ENCODE data around the gene QDPR.

QDPR gene

DNA sequence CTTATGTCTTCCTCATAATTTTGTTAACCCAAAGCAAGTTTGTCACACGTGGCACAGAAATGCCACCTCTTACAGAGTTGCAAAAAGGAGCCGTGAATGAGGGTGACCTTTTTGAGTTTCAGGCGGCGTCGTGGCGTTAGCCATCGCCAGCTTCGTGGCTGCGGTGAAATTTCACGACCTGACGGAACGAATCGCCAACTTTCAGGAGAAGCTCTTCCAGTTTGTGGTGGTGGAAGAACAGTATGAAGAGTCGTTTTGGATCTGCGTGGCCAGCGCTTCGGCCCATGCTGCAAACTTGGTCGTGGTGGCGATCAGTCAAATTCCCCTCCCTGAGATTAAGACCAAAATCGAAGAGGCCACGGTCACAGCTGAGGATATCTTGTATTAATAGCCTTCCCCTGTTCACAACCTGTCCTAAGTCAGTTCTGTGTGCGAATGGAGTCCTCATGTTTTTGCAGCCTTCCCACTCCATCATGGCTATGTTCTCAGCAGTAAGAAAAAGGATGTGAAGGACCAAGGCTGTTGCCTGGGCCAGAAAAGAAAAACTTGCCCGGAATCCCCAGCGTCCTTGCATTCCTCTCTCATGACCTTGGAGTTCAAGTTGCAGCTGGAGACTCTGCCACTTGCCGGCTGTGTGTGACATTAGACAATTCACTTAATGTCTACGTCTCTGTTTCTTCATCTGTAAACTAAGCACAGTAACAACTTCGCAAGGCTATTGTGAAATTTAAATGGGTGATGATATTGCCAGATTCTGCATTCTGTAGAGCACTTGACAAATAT is 15.0 kb upstream of the QDPR start:
- DNase-seq = no peak

DNA sequence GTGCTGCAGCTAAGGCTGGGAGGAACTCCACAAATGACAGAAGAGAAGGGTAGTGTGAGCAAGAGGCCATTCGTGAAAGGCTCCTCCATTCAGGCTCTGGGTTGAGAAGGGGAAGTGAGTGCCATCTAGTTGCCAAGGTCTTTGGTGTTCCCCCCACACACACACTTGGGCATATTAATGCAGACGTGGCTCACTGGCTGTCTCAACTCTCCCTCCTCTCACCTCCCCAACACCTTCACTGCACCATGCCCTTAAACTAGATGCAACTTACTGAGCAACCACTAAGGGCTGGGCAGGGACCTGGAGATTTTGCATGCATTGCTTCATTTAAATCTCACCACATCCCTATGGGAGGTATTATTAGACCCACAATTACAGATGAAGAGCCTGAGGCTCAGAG is 11.8 kb upstream of the QDPR start:
- no peak for DNase-seq

DNA sequence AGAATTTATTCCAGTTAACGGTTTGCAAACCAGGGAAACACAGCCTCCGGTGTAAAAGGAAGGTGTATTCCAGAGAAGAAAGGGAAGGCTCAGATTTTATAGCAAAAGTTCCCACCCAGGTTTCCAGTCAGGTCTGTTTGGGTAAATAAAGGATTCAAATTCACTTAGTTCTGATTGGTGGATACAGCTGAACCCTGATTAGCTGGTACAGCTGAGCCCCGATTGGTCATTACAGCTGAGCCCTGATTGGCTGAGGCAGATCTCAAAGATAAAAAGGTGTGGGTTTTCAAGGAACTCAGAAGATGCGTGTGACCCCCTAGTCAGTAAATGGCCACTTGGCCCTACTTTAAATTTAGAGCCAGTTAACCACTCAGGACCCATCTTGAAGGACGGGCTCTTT is 9.7 kb upstream of the QDPR start:
- no peak for DNase-seq

DNA sequence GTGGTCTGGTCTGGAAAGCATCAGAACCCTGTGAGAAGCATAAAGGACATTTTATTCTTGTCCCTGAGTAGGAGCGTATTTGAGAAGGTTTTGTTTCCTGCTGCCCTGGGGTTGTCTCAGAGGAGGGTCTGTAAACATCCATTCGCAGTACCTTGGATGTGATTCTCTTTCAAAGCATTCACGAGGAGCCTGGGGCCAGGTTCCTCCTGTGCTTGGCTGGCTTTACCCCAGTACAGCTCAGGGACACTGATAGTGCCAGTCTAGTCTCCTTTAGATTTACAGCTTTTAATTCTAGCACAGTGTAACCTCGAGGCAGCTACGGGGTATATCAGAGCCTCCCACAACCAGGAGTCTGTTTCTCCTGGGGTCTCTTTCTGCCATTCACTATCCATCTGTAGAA is 5.8 kb upstream of the QDPR start:
- DNase-seq = no peak

DNA sequence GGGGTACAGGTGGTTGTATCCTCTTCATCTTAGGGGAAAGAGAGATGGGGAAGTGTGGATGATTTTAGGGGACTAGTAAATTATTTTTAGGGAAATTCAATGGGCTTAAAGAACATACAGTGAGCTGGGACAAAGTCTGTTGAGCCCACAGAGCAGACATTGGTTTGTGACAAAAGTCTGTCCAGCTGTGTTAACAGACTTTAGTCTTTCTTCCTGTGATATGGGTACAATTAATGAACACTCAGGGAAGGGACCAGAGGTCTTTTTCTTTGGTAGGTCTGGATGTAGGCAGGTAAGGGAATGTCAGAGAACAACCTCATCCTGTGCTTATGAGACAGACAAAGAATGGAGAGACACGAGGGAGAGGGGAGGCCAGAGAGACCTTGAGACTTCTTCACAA is 5.1 kb upstream of the QDPR start:
- DNase-seq = no peak

DNA sequence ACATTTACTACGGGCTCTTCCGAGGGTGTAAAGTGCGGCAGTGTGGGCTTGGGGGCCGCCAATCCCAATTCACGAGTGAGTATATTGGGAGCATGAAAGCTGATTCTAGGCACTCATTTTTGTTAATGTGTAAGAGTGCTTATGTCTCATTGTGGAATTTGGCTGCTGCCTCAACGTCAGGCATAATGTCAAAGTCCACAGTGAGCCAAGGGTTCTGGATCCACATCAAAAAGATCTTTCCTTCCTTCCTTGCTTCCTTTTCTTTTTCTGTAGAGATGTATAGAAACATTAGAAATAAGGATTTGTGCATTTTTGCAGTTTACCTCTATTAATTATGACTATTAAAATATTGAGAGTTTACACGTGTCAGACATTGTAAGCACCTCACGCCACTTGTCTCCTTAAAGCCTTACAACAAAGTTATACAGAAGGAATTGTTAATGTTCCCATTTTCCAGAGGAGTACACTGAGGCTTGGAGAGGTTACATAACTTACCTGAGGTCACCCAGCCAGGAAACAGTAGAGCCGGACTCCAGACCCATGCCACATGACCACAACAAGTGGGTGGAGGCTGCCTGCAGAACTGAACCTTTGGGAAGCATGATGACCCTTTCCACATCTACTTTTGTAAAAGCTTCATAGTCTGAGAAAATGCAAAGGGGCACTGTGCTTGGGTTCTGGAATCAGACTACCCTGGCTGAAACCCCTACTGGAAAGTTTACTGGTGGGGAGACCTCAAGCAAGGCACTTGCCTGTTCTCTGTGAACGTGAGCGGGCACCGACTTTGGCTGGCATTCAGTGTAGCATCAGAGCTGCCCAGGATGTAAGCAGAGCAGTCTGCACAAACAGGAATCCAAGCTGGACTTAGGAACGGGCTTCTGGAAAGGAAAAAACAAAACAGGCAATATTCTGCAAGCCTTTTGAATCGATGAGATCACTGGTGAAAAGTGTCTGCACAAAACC is 3.8 kb upstream of the QDPR start:
- DNase-seq = no peak

DNA sequence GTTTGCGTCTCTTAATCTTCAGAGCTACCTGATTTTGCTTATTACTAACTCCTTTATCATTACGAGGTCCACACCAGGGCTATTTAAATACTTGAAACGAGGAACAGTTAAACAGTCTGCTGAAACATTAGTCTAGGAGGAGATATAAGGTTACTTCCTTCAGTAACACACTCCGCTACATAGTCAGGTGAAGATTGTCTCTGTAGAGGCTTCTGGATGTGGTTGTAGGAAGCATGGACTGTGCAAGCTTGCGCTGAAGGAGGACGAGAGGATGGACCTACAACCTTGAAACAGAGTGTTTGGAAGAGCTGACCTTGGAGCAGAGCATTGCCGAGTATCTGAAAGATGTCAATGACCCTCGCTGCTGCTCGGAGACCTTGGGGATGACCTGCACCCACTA is 3.0 kb upstream of the QDPR start, which contains the start of gene CLRN2:
CLRN2 (plus strand) TSS at position 301 of the 400 bp plus-strand sequence. CDS start 102 bp downstream, outside the sequence.
- no peak for DNase-seq

DNA sequence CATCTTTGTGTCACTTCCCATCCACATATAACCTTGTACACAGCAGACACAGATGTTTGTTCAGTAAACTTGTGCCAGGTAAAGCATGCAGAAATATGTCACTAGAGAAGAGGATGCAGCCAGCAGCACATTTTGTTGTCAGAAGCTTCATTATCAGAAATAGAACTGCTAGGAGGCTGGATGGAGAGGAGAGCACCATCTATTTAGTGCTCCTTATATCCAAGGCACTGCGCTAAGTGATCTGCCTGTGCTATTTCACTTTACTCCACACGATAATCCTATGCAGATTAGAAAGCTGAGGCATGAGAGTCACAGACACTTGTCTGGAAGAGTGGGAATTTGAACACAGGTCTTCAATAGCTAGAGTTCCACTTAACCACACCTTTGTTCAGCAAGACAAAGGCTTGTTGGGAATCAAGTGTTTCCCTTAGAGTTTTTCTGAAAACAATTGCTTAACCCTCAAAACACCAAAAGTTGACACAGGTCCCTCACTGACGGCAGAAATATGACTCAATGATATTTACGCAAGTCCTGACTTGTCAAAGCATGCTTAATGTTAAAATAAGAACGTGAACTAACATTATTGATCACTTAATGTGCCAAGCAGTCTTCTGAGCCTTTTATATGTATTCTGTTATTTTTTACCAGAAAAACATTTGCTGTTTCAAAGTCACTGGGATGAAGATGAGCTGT is 1.2 kb upstream of the QDPR start:
- DNase-seq = no peak

DNA sequence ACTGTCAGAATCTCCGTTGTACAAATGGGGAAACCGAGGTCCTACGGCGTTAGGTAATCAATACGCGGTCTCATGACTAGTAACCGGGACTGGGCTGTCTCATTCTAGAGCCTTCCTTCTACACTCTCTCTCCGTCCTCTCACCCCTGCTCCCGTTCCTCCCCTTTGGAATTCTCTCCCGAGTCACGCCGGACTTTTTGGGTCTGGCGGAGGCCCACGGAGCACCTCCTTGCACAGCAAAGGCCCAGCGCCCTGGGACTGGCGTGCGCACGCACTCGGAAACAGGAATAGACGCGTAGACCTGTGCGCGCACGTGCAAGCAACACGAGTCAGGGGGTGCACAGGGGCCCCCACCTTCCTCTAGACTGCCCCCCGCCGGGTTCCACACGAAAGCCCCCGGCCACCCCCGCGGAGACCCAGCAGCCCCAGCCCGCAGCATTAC is 361 bp downstream of the QDPR start:
- DNase-seq = peak; percentile 64

DNA sequence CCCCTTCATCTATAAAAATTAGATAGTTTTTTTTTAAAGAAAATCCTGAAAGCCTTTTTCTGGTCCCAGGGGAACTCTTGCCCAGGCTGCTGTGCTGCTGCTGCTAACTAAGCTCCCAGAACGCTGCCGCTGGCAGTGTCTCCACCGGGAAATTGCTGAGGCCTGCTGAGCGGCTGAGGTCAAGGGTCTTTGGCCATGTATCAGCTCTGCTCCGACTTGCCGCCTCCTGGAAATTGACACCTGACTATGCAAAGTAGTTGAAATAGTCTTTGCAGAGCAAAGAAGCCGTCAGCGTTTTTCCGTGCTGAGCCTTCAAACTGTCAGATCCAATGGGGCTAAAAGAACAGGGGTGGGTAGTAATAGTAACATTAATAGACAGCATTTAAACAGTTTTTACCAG is 839 bp downstream of the QDPR start:
- peak; percentile 37 for DNase-seq

DNA sequence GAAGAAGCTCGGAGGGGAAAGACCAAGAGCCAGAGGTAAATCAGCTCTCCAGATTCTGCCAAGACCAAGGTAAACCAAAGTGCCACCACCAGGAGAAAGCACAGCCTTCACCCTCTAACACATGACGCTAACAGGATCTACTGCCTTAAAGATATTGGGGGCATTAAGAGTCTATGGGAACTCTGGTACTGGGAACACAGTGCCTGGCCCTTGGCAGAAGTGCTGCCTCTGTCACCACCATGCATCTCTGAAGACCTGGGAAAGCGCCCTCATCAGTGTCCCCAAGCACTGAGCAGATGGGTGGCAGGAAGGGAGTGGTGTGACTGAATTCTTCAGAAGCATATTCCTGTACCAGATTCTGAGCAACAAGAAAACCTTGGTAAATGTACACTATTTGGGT is 1.3 kb downstream of the QDPR start:
- DNase-seq = no peak

DNA sequence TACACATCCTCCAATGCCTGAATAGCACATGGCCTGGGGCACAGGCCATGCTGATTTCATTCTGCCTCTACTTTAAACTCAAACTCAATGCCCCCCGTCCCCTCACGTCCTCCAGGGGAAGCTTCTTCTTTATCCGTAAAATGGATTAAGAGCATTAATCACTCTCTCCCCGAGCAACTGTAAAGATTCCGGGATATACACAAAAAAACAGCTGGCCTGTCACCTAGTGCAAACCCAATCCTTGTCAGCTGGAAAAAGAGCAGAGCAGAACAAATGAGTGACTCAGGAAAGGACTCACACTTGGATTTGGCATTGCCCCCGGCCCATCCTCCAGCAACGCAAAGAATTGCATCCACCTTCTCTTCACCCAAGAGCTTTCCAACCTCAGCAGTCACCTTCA is 7.8 kb downstream of the QDPR start:
- no peak for DNase-seq

DNA sequence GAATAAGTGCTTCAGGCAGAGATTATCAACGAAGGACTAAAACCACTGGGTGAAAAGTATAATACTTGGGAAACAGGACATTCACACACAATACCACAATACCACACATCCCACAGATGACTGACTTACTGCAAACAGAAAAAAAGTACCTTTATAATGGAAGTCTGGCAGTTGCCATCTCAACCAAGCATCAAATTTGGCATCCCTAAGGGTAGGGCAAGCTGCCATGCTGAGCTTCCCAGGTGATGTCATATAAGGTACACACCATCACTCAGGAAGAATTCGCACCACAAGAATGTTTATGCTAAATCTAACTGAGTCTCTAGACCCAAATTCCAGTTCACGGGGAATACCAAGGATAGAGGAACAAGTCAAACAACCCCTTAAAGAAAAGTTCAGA is 9.1 kb downstream of the QDPR start:
- DNase-seq = no peak

DNA sequence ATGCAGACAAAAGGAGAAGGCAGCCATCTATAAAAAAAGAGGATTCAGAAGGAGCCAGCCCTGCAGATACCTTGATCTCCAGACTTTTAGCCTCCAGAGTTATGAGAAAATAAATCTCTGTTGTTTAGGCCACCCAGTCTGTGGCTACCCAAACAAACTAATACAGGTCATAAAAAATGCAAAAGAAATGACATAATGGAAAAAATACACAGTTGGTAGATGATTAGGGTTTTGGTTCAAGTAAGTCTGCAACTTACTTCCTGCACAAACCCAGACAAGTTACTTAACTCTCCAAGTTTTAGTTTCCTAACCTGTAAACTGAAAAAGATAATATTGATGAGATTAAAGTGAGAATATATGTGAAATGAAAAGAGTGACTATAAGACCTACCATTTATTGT is 11.3 kb downstream of the QDPR start:
- no peak for DNase-seq

DNA sequence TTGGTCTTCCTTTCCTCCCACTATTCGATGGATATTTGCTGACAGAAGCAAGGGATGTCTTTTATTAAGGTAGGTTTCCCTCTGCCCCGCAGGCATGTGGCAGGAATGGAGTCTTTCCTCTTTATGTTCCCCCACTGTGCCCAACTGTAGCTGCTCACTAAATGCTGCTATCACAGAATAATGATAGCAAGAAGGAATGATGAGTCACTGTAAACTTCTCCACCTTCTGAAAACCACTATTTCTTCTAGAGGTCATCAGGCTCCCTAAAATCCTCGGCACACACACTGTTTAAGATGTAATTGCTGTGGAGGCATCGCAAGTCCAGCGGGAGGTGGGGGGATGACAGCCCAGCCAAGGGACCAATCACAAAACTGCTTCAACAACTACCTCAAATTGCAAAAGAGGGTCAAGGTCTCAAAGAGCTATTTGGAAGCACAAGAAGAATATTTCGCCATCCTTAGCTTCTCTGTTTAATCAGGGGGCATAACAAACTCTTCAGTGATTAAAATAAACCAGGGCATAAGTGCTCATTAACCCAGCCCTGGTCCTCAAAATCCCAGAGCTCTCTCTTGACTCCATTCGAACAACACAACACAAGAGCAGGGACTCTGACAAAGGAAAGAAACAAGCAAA is 13.9 kb downstream of the QDPR start:
- DNase-seq = no peak

DNA sequence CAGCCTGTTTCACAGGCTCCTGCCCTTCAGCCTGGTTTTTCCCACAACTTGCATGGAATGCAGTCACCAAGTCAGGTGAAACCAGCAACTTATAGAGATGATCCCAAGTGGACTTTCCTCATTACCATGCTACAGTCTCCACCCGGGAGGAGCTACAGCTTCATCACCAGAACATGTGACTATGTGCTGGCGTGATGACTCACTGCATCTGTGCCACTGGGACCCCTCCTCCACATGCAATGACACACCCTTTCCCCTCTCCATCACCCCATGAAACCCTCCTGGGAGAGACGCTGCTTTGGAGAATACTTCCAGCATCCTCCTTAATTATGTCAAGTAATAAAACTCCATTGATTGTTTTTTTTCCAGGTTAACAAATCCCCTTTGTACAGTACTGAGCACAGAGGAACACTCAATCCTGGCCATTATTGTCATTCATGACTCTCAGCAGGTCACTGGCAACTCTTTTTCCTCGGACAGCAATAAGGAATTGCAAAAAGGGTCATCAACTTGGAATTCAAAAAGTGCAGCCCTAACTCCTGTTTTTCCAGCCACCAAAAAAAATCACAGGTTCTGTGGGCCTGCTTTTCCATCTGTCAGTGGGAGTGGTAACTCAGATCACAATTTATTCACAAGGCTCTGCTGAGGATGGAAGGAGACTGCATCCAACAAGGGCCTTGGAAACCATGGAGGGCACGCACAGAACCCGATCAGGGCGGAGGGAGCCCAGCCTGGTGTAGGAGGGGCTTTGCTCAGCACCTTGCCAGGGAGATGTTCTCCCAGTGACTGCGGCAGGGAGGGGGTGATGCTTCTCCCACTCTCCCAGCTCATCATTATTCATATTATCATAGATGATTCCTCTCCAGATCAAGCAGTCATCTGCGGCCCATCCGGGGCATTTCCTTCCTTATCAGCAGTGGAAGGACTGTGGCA is 17.4 kb downstream of the QDPR start:
- no peak for DNase-seq

DNA sequence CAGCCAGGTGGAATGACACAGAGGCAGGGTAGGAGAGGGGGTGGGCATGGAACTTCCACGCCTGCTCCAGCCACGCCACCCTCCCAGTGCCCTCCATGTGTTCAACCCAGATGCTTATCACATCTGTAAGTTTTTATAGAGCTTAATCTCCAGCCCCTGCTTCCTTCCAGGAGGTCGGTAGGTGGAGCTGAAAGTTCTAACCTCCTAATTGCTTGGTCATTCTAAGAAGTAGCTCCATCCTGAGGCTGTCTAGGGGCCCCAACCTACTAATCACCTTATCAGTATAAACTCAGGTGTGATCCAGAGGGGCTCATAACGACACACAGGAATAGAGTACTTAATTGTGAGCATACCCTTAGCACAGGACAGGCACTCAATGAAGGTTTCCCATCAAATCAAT is 18.3 kb downstream of the QDPR start:
- DNase-seq = no peak

DNA sequence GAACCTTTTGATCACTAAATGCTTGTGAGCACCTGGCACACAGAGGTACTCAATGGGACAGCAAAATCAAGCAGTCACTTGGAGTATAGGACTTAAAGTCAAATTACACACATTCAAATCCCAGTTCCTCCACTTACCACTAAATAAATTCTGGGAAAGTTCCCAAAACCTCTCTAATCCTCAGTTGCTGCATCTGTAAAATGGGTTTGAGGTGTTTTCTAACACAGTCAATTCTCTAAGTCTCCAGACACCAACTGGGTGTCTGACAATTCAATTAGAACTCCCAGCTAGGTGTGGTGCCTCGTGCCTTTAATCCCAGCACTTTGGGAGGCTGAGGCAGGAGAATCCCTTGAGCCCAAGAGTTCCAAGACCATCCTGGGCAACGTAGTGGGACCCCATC is 19.0 kb downstream of the QDPR start:
- DNase-seq = no peak

DNA sequence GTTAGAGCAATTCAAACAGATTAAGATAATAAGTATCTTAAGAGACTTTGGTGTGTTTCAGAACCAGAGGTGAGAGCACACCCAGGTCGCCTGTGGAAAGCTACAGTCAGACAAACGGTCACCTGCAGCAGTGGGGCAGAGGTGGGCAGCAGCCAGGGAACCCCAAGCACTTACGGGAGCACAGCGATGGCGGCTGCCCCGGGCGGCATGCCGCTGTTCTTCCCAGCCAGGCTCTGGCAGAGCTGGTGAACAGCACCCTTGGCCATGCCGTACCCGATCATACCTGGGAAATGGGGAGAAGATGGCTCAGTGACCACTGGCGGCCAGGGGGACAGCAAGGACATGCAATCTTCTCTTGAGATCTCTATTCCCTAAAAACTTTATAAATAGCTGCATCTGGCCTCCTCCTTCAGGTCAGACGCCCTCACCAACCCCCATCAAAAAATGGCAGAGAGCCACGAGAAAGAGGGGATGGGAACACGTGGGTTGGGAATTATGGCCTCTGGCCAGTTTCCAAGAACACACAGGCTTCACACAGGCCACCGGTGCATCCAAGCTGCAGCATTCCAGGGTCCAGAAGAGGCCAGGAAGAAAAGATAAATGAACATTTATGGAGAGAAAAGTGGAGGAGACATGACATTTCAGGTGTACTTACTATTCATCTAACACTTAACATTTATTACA is 19.7 kb downstream of the QDPR start:
- peak; percentile 42 for DNase-seq

DNA sequence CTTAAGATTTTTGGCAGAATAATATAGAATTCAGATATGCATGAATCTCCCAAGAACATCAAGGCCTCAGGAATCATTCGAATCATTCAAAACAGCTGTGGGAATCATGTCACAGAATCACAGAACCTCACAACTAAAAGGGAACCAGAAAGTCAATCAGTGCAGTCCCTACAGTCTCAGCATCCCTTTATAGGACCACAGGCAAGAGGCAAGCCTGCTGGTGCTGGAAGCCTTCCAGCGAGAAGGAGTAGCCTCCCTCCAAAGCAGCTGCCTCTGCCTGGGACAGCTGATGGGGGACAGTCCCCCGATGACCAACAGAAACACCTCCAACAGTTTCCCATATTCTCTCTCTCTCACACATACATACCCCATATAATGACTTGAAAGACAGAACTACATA is 20.7 kb downstream of the QDPR start:
- no peak for DNase-seq

DNA sequence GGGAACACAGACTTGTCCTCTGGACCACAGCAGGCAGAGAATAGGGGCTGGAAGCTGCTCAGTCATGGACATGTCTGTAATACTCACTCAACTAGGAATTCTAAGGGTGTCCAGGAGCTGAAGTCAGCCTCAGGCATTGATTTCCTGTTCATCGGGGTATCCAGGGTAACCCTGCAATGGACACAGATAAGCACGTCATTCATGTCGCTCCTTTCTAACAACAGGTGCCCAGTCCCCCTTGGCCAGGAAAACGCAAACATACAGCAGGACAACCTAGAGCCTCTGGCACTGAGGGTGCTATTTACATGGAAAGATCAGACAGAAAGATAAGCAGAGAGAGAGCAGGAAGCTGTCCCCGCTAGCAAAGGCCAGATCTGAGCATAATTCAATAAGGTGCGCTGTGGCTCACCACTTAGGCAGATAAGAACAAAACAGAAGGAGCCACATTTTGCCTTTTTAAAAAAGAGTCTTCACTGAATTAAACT is 21.3 kb downstream of the QDPR start:
- DNase-seq = no peak

Measured in femur (tissue), 1 donor.